PC-9 (cell line): Measurements from ENCODE around the gene ZNF534. TPM values are rescaled to one million over a fixed set of nuclear protein-coding genes. Genes with fewer than 3 reads are reported as not detected.

Experiments
- BruUV-seq: library from RNA; stranded (reverse); fragments of 400-500 nt; replicated peaks from 2 replicates; lab custom pipeline; 2021; lab: Mats Ljungman, UMichigan
- CTCF ChIA-PET: fragments of 300-600 bp; sonication (Branson Sonifier 250); formaldehyde crosslinking; loops from one replicate; lab custom pipeline; 2022; ENCODE audit warnings: antibody characterized with exemption; lab: Charles Lee
- POLR2A ChIA-PET: fragments of 300-600 bp; sonication (Branson Sonifier 250); formaldehyde crosslinking; loops from one replicate; lab custom pipeline; 2022; ENCODE audit warnings: antibody characterized with exemption; ENCODE audit not compliant: unreplicated experiment; lab: Charles Lee
- DNase-seq, 2 experiments: peaks; one replicate each; pipeline versions ENCODE4 v3.0.0 to v3.0.0-alpha.2; 2015 to 2022; ENCODE audit warnings: mixed read lengths in 1 of 2
- H2AFZ ChIP-seq: fragments of 200-600 bp; sonication (generic); 2 replicates; pipeline ENCODE4 v1.8.1; 2017; ENCODE audit warnings: antibody characterized with exemption
- H3F3A ChIP-seq: fragments of 200-600 bp; sonication (generic); 2 replicates; pipeline ENCODE4 v1.8.1; 2017; ENCODE audit warnings: antibody characterized with exemption, mild to moderate bottlenecking, low read depth; ENCODE audit not compliant: insufficient read depth
- H3K27ac ChIP-seq: fragments of 200-600 bp; sonication (generic); 2 replicates; pipeline ENCODE4 v1.6.1; 2016; ENCODE audit warnings: mixed run types
- H3K27me3 ChIP-seq: fragments of 200-600 bp; sonication (generic); 2 replicates; pipeline ENCODE4 v1.6.1; 2016; ENCODE audit warnings: low read depth, mixed run types; ENCODE audit not compliant: insufficient read depth
- H3K36me3 ChIP-seq: fragments of 200-600 bp; sonication (generic); 2 replicates; pipeline ENCODE4 v1.6.1; 2016; ENCODE audit warnings: low read depth, mixed run types
- H3K4me1 ChIP-seq: fragments of 200-600 bp; sonication (generic); replicated peaks from 2 replicates; pipeline ENCODE4 v1.6.1; 2016; ENCODE audit warnings: mixed run types; ENCODE audit not compliant: insufficient read depth
- H3K4me2 ChIP-seq: fragments of 200-600 bp; sonication (generic); 2 replicates; pipeline ENCODE4 v1.6.1; 2017; ENCODE audit warnings: mixed run types
- H3K4me3 ChIP-seq: fragments of 200-600 bp; sonication (generic); 2 replicates; pipeline ENCODE4 v1.6.1; 2016; ENCODE audit warnings: mixed run types
- H3K79me2 ChIP-seq: fragments of 200-600 bp; sonication (generic); 2 replicates; pipeline ENCODE4 v1.6.1; 2017; ENCODE audit warnings: low read depth, mixed run types
- H3K9me2 ChIP-seq: fragments of 200-600 bp; sonication (generic); 2 replicates; pipeline ENCODE4 v1.8.1; 2017; ENCODE audit warnings: mild to moderate bottlenecking; ENCODE audit not compliant: insufficient read depth
- H3K9me3 ChIP-seq: fragments of 200-600 bp; sonication (generic); 2 replicates; pipeline ENCODE4 v1.8.1; 2016; ENCODE audit warnings: low read depth; ENCODE audit not compliant: insufficient read depth
- H4K20me1 ChIP-seq: fragments of 200-600 bp; sonication (generic); 2 replicates; pipeline ENCODE4 v1.8.1; 2017; ENCODE audit not compliant: insufficient read depth
- CTCF ChIP-seq: fragments of 200-600 bp; sonication (generic); conservative IDR thresholded peaks from 2 replicates; pipeline ENCODE4 v1.6.1; 2017; ENCODE audit warnings: mixed run types, antibody characterized with exemption, mild to moderate bottlenecking, moderate library complexity
- EZH2 ChIP-seq: fragments of 200-600 bp; sonication (generic); IDR thresholded peaks from 2 replicates; pipeline ENCODE4 v1.8.0; 2017; ENCODE audit warnings: antibody characterized with exemption, low read depth
- intact Hi-C: fragments of 100-400 bp; cut with micrococcal nuclease; formaldehyde crosslinking; loops from one replicate; pipeline ENCODE4 v1.10.0; 2022; ENCODE audit not compliant: unreplicated experiment
- total RNA-seq: library from RNA; stranded (reverse); gene quantifications from 2 replicates; pipeline ENCODE4 v1.2.3, GENCODE V29; 2021

Gene ZNF534
- total RNA-seq, 1 experiment from 2014 or later: not detected

DNA sequence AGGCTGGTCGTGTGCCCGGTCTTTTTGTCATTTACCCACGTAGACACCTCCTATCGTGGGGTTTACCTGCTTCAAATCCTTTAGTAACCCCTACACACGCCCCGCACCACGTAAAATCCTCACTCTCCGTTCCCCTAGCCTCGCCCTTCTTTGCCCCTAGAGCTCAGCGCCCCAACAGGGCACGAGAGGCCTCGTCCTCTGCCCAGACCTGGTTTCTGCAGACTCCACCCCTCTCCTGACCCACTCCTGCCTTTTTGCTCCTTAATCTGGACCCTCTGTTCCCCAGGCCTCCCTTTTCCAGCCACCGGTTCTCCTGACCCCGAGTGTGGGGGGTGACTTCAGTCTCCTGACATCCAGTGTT, 30.9 kb upstream of the ZNF534 start:
- Histone ChIP-seq H3K27ac (no peak overlapping the region), H3K4me2 (peak overlapping the region; percentile 76), H3K4me1 (no peaks in the 10 kb centered on the region), H3K36me3 (no peaks in the 10 kb centered on the region), H3K79me2 (no peaks in the 10 kb centered on the region), H3K9me2 (no peaks in the 10 kb centered on the region), H3K9me3 (peaks cover 38% of the 10 kb centered on the region), H2AFZ (peak overlapping the region; percentile 96), H3K4me3 (peak overlapping the region; percentile 64), H3K27me3 (no peaks in the 10 kb centered on the region), H4K20me1 (no peaks in the 10 kb centered on the region), H3F3A (no peaks in the 10 kb centered on the region)
- CTCF ChIA-PET: no interaction called here
- intact Hi-C loops: no loop called here
- no peak for TF ChIP-seq EZH2
- no peak for TF ChIP-seq CTCF
- TSS peak; percentile 82 for BruUV-seq
- POLR2A ChIA-PET: no interaction called here
- DNase-seq: no peak

- H3K79me2 ChIP-seq: no peaks in the 10 kb centered on the region
- H4K20me1 ChIP-seq: no peaks in the 10 kb centered on the region
- H3K27ac ChIP-seq: no peak overlapping the region
- H3K36me3 ChIP-seq: no peaks in the 10 kb centered on the region
- intact Hi-C loops: no loop called here
- no peaks in the 10 kb centered on the region for H3K9me2 ChIP-seq
- no peaks in the 10 kb centered on the region for H3K4me1 ChIP-seq
- no peak overlapping the region for H2AFZ ChIP-seq
- H3K4me3 ChIP-seq: no peak overlapping the region
- ChIA-PET CTCF (no interaction called here), POLR2A (no interaction called here)
- no peak for TF ChIP-seq CTCF
- no peak for TF ChIP-seq EZH2
- no peaks in the 10 kb centered on the region for H3K27me3 ChIP-seq
- no peak for DNase-seq
- H3K4me2 ChIP-seq: no peak overlapping the region
- BruUV-seq: no TSS peak
- peaks cover 26% of the 10 kb centered on the region for H3K9me3 ChIP-seq
- H3F3A ChIP-seq: no peaks in the 10 kb centered on the region
Observed at GRCh38 chr19:52410276-52410675, 18.7 kb upstream of the ZNF534 start.

GRCh38 chr19:52415711-52416110, 13.2 kb upstream of the ZNF534 start:
- no peak overlapping the region for H3K4me3 ChIP-seq
- H2AFZ ChIP-seq: no peak overlapping the region
- intact Hi-C loops: no loop called here
- ChIA-PET POLR2A (no interaction called here), CTCF (no interaction called here)
- DNase-seq: no peak
- no peaks in the 10 kb centered on the region for H3K9me2 ChIP-seq
- no peak overlapping the region for H3K4me2 ChIP-seq
- no peak overlapping the region for H3K27ac ChIP-seq
- H3K4me1 ChIP-seq: no peaks in the 10 kb centered on the region
- no peaks in the 10 kb centered on the region for H3K79me2 ChIP-seq
- no peaks in the 10 kb centered on the region for H3K36me3 ChIP-seq
- no peaks in the 10 kb centered on the region for H4K20me1 ChIP-seq
- H3F3A ChIP-seq: no peaks in the 10 kb centered on the region
- TF ChIP-seq EZH2 (no peak), CTCF (no peak)
- H3K9me3 ChIP-seq: peaks cover 31% of the 10 kb centered on the region
- H3K27me3 ChIP-seq: no peaks in the 10 kb centered on the region
- BruUV-seq: no TSS peak
